Liver (tissue), 9 donors: ENCODE data around the gene POFUT2. TPM values are rescaled to one million over a fixed set of nuclear protein-coding genes. Genes with fewer than 3 reads are reported as not detected.

ENCODE experiments used
- DNase-seq: peaks from one replicate; pipeline ENCODE4 v3.0.0-alpha.2; 2017; ENCODE audit warnings: low spot score
- H3K27ac ChIP-seq, 2 donors: one replicate each; pipeline ENCODE4 v1.7.0; 2013; ENCODE audit warnings: inconsistent platforms in 2 of 2, low read length in 2 of 2, control low read depth in 1 of 2, low read depth in 1 of 2, mild to moderate bottlenecking in 1 of 2
- H3K27me3 ChIP-seq, 4 donors: one replicate each; pipeline versions ENCODE4 v1.6.1 to v1.7.0; 2013; ENCODE audit warnings: low read length in 3 of 4, inconsistent platforms in 1 of 4, mild to moderate bottlenecking in 1 of 4, moderate library complexity in 1 of 4; ENCODE audit not compliant: control insufficient read depth in 4 of 4, insufficient read depth in 4 of 4
- H3K36me3 ChIP-seq, 4 donors: one replicate each; pipeline versions ENCODE4 v1.6.1 to v1.7.0; 2013; ENCODE audit warnings: low read length in 3 of 4, mild to moderate bottlenecking in 3 of 4, low read depth in 1 of 4, moderate library complexity in 1 of 4; ENCODE audit not compliant: control insufficient read depth in 4 of 4, insufficient read depth in 3 of 4
- H3K4me1 ChIP-seq, 4 donors: one replicate each; pipeline versions ENCODE4 v1.6.1 to v1.7.0; 2013; ENCODE audit warnings: low read length in 3 of 4, mild to moderate bottlenecking in 3 of 4, moderate library complexity in 1 of 4; ENCODE audit not compliant: control insufficient read depth in 4 of 4, insufficient read depth in 4 of 4
- H3K4me3 ChIP-seq, 3 donors: one replicate each; pipeline versions ENCODE4 v1.6.1 to v1.7.0; 2013; ENCODE audit warnings: low read length in 3 of 3, control low read depth in 1 of 3, low read depth in 1 of 3, mild to moderate bottlenecking in 1 of 3
- H3K9ac ChIP-seq, 2 donors: one replicate each; pipeline ENCODE4 v1.7.0; 2013; ENCODE audit warnings: low read length in 2 of 2, mild to moderate bottlenecking in 2 of 2, moderate library complexity in 2 of 2, control low read depth in 1 of 2, low read depth in 1 of 2
- H3K9me3 ChIP-seq, 4 donors: one replicate each; pipeline versions ENCODE4 v1.6.1 to v1.7.0; 2013; ENCODE audit warnings: low read length in 3 of 4; ENCODE audit not compliant: control insufficient read depth in 4 of 4
- FOXA1 ChIP-seq: IDR thresholded peaks from 2 replicates; pipeline ENCODE4 v1.6.1; 2016; ENCODE audit warnings: antibody characterized with exemption
- HNF4A ChIP-seq, 2 donors: conservative IDR thresholded peaks; 2 replicates each; pipeline ENCODE4 v1.6.1; 2016; ENCODE audit warnings: antibody characterized with exemption in 2 of 2, mild to moderate bottlenecking in 2 of 2
- HNF4G ChIP-seq: IDR thresholded peaks from 2 replicates; pipeline ENCODE4 v1.6.1; 2016; ENCODE audit warnings: antibody characterized with exemption
- JUND ChIP-seq, 2 donors: IDR thresholded peaks; 2 replicates each; pipeline ENCODE4 v1.6.1; 2016; ENCODE audit warnings: antibody characterized with exemption in 2 of 2
- NR2F2 ChIP-seq: IDR thresholded peaks from 2 replicates; pipeline ENCODE4 v1.6.1; 2016; ENCODE audit warnings: antibody characterized with exemption
- RAD21 ChIP-seq, 2 donors: IDR thresholded peaks; 2 replicates each; pipeline ENCODE4 v1.6.1; 2016; ENCODE audit warnings: antibody characterized with exemption in 2 of 2, mild to moderate bottlenecking in 2 of 2
- TAF1 ChIP-seq: conservative IDR thresholded peaks from 2 replicates; pipeline ENCODE4 v1.6.1; 2016; ENCODE audit warnings: antibody characterized with exemption, mild to moderate bottlenecking
- WGBS: extraction: QIAGEN DNeasy Blood & Tissue Kit; methylation state at CpG from one replicate; pipeline ENCODE4 v1.1.7; 2013; 5-methylcytosine and 5-hydroxymethylcytosine counted together
- polyA plus RNA-seq, 2 donors: library from polyadenylated mRNA; stranded (reverse) in 1 of 2; unstranded in 1 of 2; fragments of 200-250 nt in 1 of 2; fragments of >200 nt in 1 of 2; fragmentation: Nextera tagmentation in 1 of 2; extraction: Ambion mirVana in 1 of 2; gene quantifications; one replicate each; pipeline versions ENCODE4 v1.2.1 to v1.2.3, GENCODE V29; 2013 to 2015
- total RNA-seq, 2 donors: library from RNA; depleted of rRNA; stranded (reverse); fragments of >200 nt; gene quantifications; one replicate each; pipeline ENCODE4 v1.2.3, GENCODE V29; 2014
- TF ChIP-seq, protein P1 (sequence below): IDR thresholded peaks from 2 replicates; pipeline ENCODE4 v1.6.1; 2016; ENCODE audit warnings: antibody characterized with exemption
- TF ChIP-seq, protein P2 (sequence below): IDR thresholded peaks from 2 replicates; pipeline ENCODE4 v1.6.1; 2016; ENCODE audit warnings: antibody characterized with exemption, mild to moderate bottlenecking
- TF ChIP-seq, protein P3 (sequence below): fragments of 150-350 bp; IDR thresholded peaks from 2 replicates; pipeline ENCODE4 v1.5.1; 2017; ENCODE audit warnings: improper control_type of control experiment, low read depth, low read length; ENCODE audit not compliant: missing input control
- donor health status: healthy.
- donor health status: healthy.
- donor health status: healthy.
- donor health status: healthy.
- donor health status: healthy.

POFUT2 gene
- total and polyA plus RNA-seq, 4 donors, result 3.3 to 15.6 (median 7.9) TPM

DNA sequence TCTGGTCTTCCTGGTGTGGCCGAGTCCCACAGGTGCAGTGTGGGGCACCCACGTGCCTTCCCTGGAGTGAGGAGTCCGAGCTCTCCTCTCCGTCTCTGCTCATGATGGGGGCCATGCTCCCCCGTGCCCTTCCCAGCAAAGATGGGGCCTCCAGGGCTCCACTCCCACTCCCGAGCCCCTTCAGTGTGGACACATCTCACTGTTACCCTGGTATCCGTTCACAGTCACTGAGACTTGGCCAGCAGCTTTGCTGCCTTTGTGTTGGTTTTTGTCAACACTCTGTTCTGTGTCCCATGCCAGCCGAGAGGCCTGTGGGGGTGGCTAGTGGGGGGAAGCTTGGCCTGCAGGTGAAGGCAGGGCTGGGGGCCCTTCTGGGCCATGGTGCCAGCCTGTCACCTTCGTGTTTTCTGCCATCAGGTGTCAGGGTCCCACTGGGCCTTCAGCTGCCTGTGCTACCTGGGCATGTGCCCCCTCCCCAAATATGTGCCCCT is 46.9 kb upstream of the POFUT2 start:
- peaks cover 5 to 12% (median 11%) of the 10 kb centered on the region in 4 donors for H3K4me1 ChIP-seq

DNA sequence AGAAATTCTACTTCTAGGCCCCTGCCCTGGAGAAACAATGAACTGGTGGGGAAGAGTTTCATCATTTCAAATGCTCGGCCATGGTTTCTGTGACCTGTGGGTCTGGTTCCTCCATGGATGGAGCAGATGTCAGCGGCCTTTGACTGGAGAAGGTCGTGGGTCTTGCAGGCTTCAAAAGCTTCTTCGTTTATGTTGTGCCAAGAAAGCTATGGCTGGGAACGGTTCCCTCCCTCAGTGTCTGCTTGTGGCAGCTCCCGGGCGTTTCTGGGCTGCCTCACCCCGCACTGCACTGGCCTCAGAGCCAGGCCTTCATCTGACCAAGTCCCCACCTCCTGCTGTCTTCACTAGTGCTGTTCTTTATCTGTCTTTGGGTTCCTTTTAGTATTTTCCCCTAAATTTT is 46.4 kb upstream of the POFUT2 start:
- H3K27ac ChIP-seq, result no peak overlapping the region
- TF ChIP-seq, protein P1, sequence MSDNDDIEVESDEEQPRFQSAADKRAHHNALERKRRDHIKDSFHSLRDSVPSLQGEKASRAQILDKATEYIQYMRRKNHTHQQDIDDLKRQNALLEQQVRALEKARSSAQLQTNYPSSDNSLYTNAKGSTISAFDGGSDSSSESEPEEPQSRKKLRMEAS, result no peak
- TF ChIP-seq, protein P2, sequence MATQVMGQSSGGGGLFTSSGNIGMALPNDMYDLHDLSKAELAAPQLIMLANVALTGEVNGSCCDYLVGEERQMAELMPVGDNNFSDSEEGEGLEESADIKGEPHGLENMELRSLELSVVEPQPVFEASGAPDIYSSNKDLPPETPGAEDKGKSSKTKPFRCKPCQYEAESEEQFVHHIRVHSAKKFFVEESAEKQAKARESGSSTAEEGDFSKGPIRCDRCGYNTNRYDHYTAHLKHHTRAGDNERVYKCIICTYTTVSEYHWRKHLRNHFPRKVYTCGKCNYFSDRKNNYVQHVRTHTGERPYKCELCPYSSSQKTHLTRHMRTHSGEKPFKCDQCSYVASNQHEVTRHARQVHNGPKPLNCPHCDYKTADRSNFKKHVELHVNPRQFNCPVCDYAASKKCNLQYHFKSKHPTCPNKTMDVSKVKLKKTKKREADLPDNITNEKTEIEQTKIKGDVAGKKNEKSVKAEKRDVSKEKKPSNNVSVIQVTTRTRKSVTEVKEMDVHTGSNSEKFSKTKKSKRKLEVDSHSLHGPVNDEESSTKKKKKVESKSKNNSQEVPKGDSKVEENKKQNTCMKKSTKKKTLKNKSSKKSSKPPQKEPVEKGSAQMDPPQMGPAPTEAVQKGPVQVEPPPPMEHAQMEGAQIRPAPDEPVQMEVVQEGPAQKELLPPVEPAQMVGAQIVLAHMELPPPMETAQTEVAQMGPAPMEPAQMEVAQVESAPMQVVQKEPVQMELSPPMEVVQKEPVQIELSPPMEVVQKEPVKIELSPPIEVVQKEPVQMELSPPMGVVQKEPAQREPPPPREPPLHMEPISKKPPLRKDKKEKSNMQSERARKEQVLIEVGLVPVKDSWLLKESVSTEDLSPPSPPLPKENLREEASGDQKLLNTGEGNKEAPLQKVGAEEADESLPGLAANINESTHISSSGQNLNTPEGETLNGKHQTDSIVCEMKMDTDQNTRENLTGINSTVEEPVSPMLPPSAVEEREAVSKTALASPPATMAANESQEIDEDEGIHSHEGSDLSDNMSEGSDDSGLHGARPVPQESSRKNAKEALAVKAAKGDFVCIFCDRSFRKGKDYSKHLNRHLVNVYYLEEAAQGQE, result no peak
- TF ChIP-seq NR2F2, result peak; percentile 66
- TF ChIP-seq, protein P3, sequence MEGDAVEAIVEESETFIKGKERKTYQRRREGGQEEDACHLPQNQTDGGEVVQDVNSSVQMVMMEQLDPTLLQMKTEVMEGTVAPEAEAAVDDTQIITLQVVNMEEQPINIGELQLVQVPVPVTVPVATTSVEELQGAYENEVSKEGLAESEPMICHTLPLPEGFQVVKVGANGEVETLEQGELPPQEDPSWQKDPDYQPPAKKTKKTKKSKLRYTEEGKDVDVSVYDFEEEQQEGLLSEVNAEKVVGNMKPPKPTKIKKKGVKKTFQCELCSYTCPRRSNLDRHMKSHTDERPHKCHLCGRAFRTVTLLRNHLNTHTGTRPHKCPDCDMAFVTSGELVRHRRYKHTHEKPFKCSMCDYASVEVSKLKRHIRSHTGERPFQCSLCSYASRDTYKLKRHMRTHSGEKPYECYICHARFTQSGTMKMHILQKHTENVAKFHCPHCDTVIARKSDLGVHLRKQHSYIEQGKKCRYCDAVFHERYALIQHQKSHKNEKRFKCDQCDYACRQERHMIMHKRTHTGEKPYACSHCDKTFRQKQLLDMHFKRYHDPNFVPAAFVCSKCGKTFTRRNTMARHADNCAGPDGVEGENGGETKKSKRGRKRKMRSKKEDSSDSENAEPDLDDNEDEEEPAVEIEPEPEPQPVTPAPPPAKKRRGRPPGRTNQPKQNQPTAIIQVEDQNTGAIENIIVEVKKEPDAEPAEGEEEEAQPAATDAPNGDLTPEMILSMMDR, result no peak
- TF ChIP-seq HNF4G, result no peak
- TF ChIP-seq RAD21 (IDR thresholded peaks at IDR 0.05), result no peak
- TF ChIP-seq TAF1, result no peak
- no peak for TF ChIP-seq HNF4A (conservative IDR thresholded peaks at IDR 0.05)
- TF ChIP-seq JUND (IDR thresholded peaks at IDR 0.05), result no peak
- H3K9me3 ChIP-seq, result no peaks in the 10 kb centered on the region
- no peaks in the 10 kb centered on the region for H3K27me3 ChIP-seq
- no peak overlapping the region for H3K9ac ChIP-seq
- no peak for DNase-seq
- WGBS, result 89% methylated on average over 8 of the region's 8 CpGs
- no peaks in the 10 kb centered on the region for H3K36me3 ChIP-seq
- no peak overlapping the region for H3K4me3 ChIP-seq
- H3K4me1 ChIP-seq, result peaks cover 8 to 17% (median 14%) of the 10 kb centered on the region in 4 donors

More for the DNA sequence above, 46.9 kb upstream of the POFUT2 start:
- TF ChIP-seq, protein P3, result no peak
- TF ChIP-seq JUND (IDR thresholded peaks at IDR 0.05), result no peak
- TF ChIP-seq FOXA1, result no peak
- Histone ChIP-seq H3K4me3 (no peak overlapping the region), H3K9ac (no peak overlapping the region), H3K27me3 (no peaks in the 10 kb centered on the region), H3K36me3 (no peaks in the 10 kb centered on the region), H3K9me3 (no peaks in the 10 kb centered on the region), H3K27ac (no peak overlapping the region)
- 92% methylated on average over 9 of the region's 9 CpGs for WGBS
- no peak for DNase-seq
